H1 (cell line): ENCODE results near the gene AGBL1. TPM values are rescaled to one million over a fixed set of nuclear protein-coding genes. Genes with fewer than 3 reads are reported as not detected.
A peak's percentile ranks its signal among the peaks of the same experiment; 100 is the strongest.

Experiments
- CTCF ChIA-PET: fragments of 300-600 bp; sonication (Branson Sonifier 250); formaldehyde crosslinking; loops from one replicate; lab custom pipeline; 2021; ENCODE audit not compliant: partially characterized antibody; lab: Charles Lee
- POLR2A ChIA-PET: fragments of 300-600 bp; sonication (Branson Sonifier 250); formaldehyde crosslinking; loops from one replicate; lab custom pipeline; 2021; ENCODE audit warnings: inconsistent platforms; ENCODE audit not compliant: partially characterized antibody; lab: Charles Lee
- DNase-seq, 2 experiments: peaks; one replicate each; pipeline versions ENCODE4 v3.0.0 to v3.0.0-alpha.2; 2010 to 2022; ENCODE audit warnings: low spot score in 2 of 2, low read depth in 1 of 2, mixed read lengths in 1 of 2
- FAIRE-seq: peaks from 2 replicates; lab custom pipeline; 2011; peaks lifted over from hg19 to GRCh38; lab: Jason Lieb, UNC
- H2AFZ ChIP-seq: 2 replicates; pipeline ENCODE4 v1.8.1; 2012; ENCODE audit warnings: low read length, inconsistent platforms
- H2AK5ac ChIP-seq: 2 replicates; pipeline ENCODE4 v1.6.1; 2013; ENCODE audit warnings: low read depth, low read length
- H2BK120ac ChIP-seq: replicated peaks from 2 replicates; pipeline ENCODE3; 2013; ENCODE audit warnings: low read depth, low read length, inconsistent platforms
- H2BK12ac ChIP-seq: 2 replicates; pipeline ENCODE4 v1.6.1; 2013; ENCODE audit warnings: low read depth, low read length
- H2BK15ac ChIP-seq: 2 replicates; pipeline ENCODE4 v1.6.1; 2013; ENCODE audit warnings: low read length
- H2BK20ac ChIP-seq: 2 replicates; pipeline ENCODE4 v1.6.1; 2013; ENCODE audit warnings: low read length
- H2BK5ac ChIP-seq: 2 replicates; pipeline ENCODE4 v1.6.1; 2013; ENCODE audit warnings: low read depth, low read length
- H3K14ac ChIP-seq: 2 replicates; pipeline ENCODE4 v1.6.1; 2013; ENCODE audit warnings: inconsistent platforms; ENCODE audit not compliant: insufficient read length
- H3K18ac ChIP-seq: 2 replicates; pipeline ENCODE4 v1.6.1; 2013; ENCODE audit warnings: low read length; ENCODE audit errors: extremely low read depth
- H3K23ac ChIP-seq: 2 replicates; pipeline ENCODE4 v1.6.1; 2013; ENCODE audit warnings: inconsistent platforms; ENCODE audit not compliant: insufficient read length
- H3K23me2 ChIP-seq: 2 replicates; pipeline ENCODE4 v1.6.1; 2013; ENCODE audit warnings: low read depth, low read length
- H3K27ac ChIP-seq: 2 replicates; pipeline ENCODE4 v1.6.1; 2011; ENCODE audit warnings: low read depth, low read length, inconsistent platforms
- H3K27me3 ChIP-seq, 4 experiments: replicated peaks in 1 of 4; 1 replicate in 1 of 4; 2 replicates in 3 of 4; pipeline versions ENCODE4 v1.6.1 to v1.8.1; 2011 to 2013; ENCODE audit warnings: low read length in 3 of 4, mild to moderate bottlenecking in 3 of 4, inconsistent platforms in 2 of 4, mixed read lengths in 2 of 4, moderate library complexity in 1 of 4; ENCODE audit not compliant: control insufficient read depth in 3 of 4, insufficient read depth in 3 of 4; ENCODE audit errors: extremely low read depth in 1 of 4
- H3K36me3 ChIP-seq, 4 experiments: 2 replicates each; pipeline versions ENCODE4 v1.6.1 to v1.8.1; 2011 to 2013; ENCODE audit warnings: mild to moderate bottlenecking in 4 of 4, low read length in 3 of 4, moderate library complexity in 2 of 4, control low read depth in 1 of 4, inconsistent platforms in 1 of 4; ENCODE audit not compliant: insufficient read depth in 4 of 4, control insufficient read depth in 2 of 4
- H3K4ac ChIP-seq: replicated peaks from 2 replicates; pipeline ENCODE3; 2013; ENCODE audit warnings: low read length, low read depth, mixed read lengths, inconsistent platforms; ENCODE audit not compliant: insufficient read length
- H3K4me1 ChIP-seq, 4 experiments: replicated peaks in 1 of 4; 1 replicate in 1 of 4; 2 replicates in 3 of 4; pipeline versions ENCODE4 v1.6.1 to v1.8.1; 2011 to 2013; ENCODE audit warnings: low read length in 3 of 4, inconsistent platforms in 2 of 4, mixed read lengths in 1 of 4; ENCODE audit not compliant: insufficient read depth in 4 of 4, control insufficient read depth in 3 of 4
- H3K4me2 ChIP-seq, 2 experiments: 2 replicates each; pipeline versions ENCODE4 v1.6.1 to v1.8.1; 2011 to 2013; ENCODE audit warnings: low read depth in 2 of 2, low read length in 2 of 2, control low read depth in 1 of 2, inconsistent platforms in 1 of 2, mild to moderate bottlenecking in 1 of 2; ENCODE audit not compliant: insufficient read depth in 1 of 2
- H3K4me3 ChIP-seq, 4 experiments: fragments of 200-600, 300-600 bp in 1 of 4; sonication (generic), shearing (Covaris generic), sonication (Bioruptor Twin) in 1 of 4; 2 replicates each; pipeline versions ENCODE4 v1.5.1 to v1.8.1; 2011 to 2016; ENCODE audit warnings: low read length in 4 of 4, low read depth in 3 of 4, control low read depth in 2 of 4, inconsistent platforms in 2 of 4, mild to moderate bottlenecking in 2 of 4, mixed read lengths in 1 of 4, moderate library complexity in 1 of 4; ENCODE audit not compliant: insufficient read depth in 2 of 4; ENCODE audit errors: extremely low read depth in 1 of 4
- H3K56ac ChIP-seq: replicated peaks from 2 replicates; pipeline ENCODE3; 2013; ENCODE audit warnings: low read depth, mild to moderate bottlenecking, mixed read lengths, low read length, inconsistent platforms; ENCODE audit not compliant: insufficient read length
- H3K79me1 ChIP-seq: 2 replicates; pipeline ENCODE4 v1.6.1; 2013; ENCODE audit warnings: low read depth, low read length, control low read depth
- H3K79me2 ChIP-seq, 2 experiments: 2 replicates each; pipeline versions ENCODE4 v1.6.1 to v1.8.1; 2012 to 2013; ENCODE audit warnings: low read length in 2 of 2, mild to moderate bottlenecking in 2 of 2, inconsistent platforms in 1 of 2; ENCODE audit not compliant: insufficient read depth in 2 of 2, control insufficient read depth in 1 of 2
- H3K9ac ChIP-seq, 4 experiments: replicated peaks in 1 of 4; 1 replicate in 1 of 4; 2 replicates in 3 of 4; pipeline versions ENCODE4 v1.6.1 to v1.8.1; 2011 to 2013; ENCODE audit warnings: low read depth in 3 of 4, low read length in 3 of 4, control low read depth in 2 of 4, mild to moderate bottlenecking in 2 of 4, moderate library complexity in 2 of 4, inconsistent platforms in 1 of 4; ENCODE audit errors: extremely low read depth in 1 of 4
- H3K9me3 ChIP-seq, 2 experiments: 2 replicates each; pipeline versions ENCODE4 v1.6.1 to v1.8.1; 2012 to 2013; ENCODE audit warnings: mild to moderate bottlenecking in 2 of 2, moderate library complexity in 2 of 2, control low read depth in 1 of 2, inconsistent platforms in 1 of 2, low read depth in 1 of 2, low read length in 1 of 2, mixed read lengths in 1 of 2; ENCODE audit not compliant: insufficient read depth in 2 of 2
- H4K20me1 ChIP-seq, 2 experiments: replicated peaks in 1 of 2; 2 replicates each; pipeline versions ENCODE3 to v1.8.1; 2011 to 2013; ENCODE audit warnings: inconsistent platforms in 2 of 2, low read length in 2 of 2, mild to moderate bottlenecking in 1 of 2; ENCODE audit not compliant: insufficient read depth in 2 of 2, control insufficient read depth in 1 of 2
- H4K5ac ChIP-seq: 2 replicates; pipeline ENCODE4 v1.6.1; 2013; ENCODE audit warnings: low read length, low read depth, mixed read lengths, inconsistent platforms; ENCODE audit not compliant: insufficient read length
- H4K8ac ChIP-seq: 2 replicates; pipeline ENCODE4 v1.8.0; 2013; ENCODE audit warnings: mild to moderate bottlenecking, moderate library complexity, low read length, inconsistent platforms; ENCODE audit not compliant: insufficient read depth; ENCODE audit errors: extremely low read depth
- H4K91ac ChIP-seq: replicated peaks from 2 replicates; pipeline ENCODE3; 2013; ENCODE audit warnings: low read length, mixed read lengths, inconsistent platforms; ENCODE audit not compliant: insufficient read length
- EZH2 ChIP-seq: fragments of 200-600 bp; sonication (generic); IDR thresholded peaks from 2 replicates; pipeline ENCODE4 v1.7.1; 2012; ENCODE audit warnings: low read depth, mild to moderate bottlenecking, moderate library complexity, low read length, inconsistent platforms; ENCODE audit not compliant: severe bottlenecking
- JUN ChIP-seq: IDR thresholded peaks from 2 replicates; pipeline ENCODE4 v1.6.1; 2011; ENCODE audit warnings: low read depth, mild to moderate bottlenecking, improper control_type of control experiment, low read length
- KDM5A ChIP-seq: fragments of 200-600 bp; IDR thresholded peaks from 2 replicates; pipeline ENCODE4 v1.7.1; 2012; ENCODE audit warnings: mild to moderate bottlenecking, low read length, inconsistent platforms, mixed read lengths
- WGBS, 2 experiments: shearing (Covaris generic) in 1 of 2; methylation state at CpG; one replicate each; pipeline versions ENCODE4 v1.1.6 to v1.1.7; 2013 to 2015; ENCODE audit warnings: low lambda C conversion rate in 2 of 2, mixed read lengths in 2 of 2, inconsistent platforms in 1 of 2, low coverage in 1 of 2, missing lambda C conversion rate in 1 of 2; ENCODE audit not compliant: insufficient replicate concordance in 2 of 2, insufficient coverage in 1 of 2, insufficient read length in 1 of 2; ENCODE audit errors: extremely low coverage in 1 of 2, missing lambda C conversion rate in 1 of 2; 5-methylcytosine and 5-hydroxymethylcytosine counted together
- polyA plus RNA-seq, 7 experiments: library from polyadenylated mRNA; depleted of rRNA in 3 of 7; stranded (reverse) in 5 of 7; unstranded in 2 of 7; fragments of >200 nt in 5 of 7; fragments of 200-250 nt in 2 of 7; gene quantifications; 1 replicate in 5 of 7; 2 replicates in 1 of 7; 4 replicates in 1 of 7; pipeline versions ENCODE4 v1.2.1 to v1.2.3, GENCODE V29; 2011 to 2013; ENCODE audit warnings: missing spikeins in 2 of 7, mixed read lengths in 2 of 7
- total RNA-seq: library from RNA; stranded (reverse); fragmentation: NEBNext Ultra II Directional; extraction: Animal tissue kit (Norgen Biotek cat#: 25700); gene quantifications from 2 replicates; pipeline ENCODE4 v1.2.1, GENCODE V29; 2021

The AGBL1 gene
- total and polyA plus RNA-seq, 2 of the 8 experiments (the other 6 are each of a cell fraction or from before 2014, with no cell fraction given) = not detected

DNA sequence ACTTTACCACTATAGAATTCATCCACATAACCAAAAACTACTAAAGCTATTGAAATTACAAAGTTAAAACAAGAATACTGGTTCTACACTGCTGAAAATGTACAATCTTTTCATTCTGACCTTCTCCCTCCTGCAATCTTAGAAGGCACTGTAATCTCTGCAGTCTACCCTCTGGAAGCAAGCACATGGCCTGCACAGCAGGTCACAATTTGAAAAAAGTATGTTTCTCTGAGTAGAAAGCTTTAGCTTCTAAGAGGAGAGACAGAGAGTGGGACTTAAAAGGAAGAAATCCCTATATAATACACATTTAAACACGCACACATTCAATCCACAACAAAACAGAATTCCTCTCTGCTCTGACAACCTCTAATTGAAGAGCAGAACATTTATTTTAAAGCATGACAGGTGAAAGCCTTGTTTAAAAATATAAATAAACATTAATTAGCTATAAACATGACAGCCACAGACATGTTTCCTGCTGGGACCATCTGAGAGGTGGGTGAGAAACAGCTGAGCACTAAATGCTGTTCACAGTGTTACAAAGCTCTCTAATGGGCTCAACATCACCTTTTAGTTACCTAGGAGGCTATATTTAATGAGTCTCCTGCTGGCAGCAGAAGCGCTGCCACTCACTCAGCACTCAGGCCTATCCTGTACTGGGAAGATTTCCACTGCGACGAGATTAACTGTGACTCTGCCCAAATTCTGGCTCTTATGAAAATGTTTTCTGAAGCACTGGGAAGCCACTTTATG, 447.4 kb downstream of the AGBL1 start:
- Histone ChIP-seq H2BK20ac (no peak overlapping the region), H2BK120ac (peak overlapping the region; percentile 49), H4K5ac (no peak overlapping the region), H3K23ac (no peak overlapping the region), H3K27me3 (no peaks in the 10 kb centered on the region), H4K8ac (no peak overlapping the region), H3K56ac (no peak overlapping the region), H2BK12ac (no peak overlapping the region), H3K4me2 (no peak overlapping the region; a peak in 1 of 4 replicates), H4K91ac (no peak overlapping the region), H3K18ac (no peak overlapping the region), H2AK5ac (no peak overlapping the region), H2BK5ac (no peak overlapping the region), H2BK15ac (no peak overlapping the region), H2AFZ (peak overlapping the region; percentile 44; the same call in 1 of the 2 replicates), H3K14ac (no peak overlapping the region), H3K36me3 (no peaks in the 10 kb centered on the region), H3K79me1 (no peaks in the 10 kb centered on the region), H3K9ac (no peak overlapping the region; a peak in 1 of 7 replicates), H3K79me2 (no peaks in the 10 kb centered on the region), H4K20me1 (no peaks in the 10 kb centered on the region), H3K9me3 (no peaks in the 10 kb centered on the region; a peak in 1 of 4 replicates), H3K4ac (no peak overlapping the region), H3K27ac (no peak overlapping the region), H3K4me3 (no peak overlapping the region), H3K23me2 (peaks cover 2% of the 10 kb centered on the region; the same call in 1 of the 2 replicates), H3K4me1 (peaks cover 0 to 6% (median 0%) of the 10 kb centered on the region in 4 experiments; a peak in 3 of 7 replicates)
- no peak for DNase-seq
- POLR2A ChIA-PET = no interaction called here
- TF ChIP-seq JUN = no peak
- TF ChIP-seq EZH2 = no peak
- no peak for TF ChIP-seq KDM5A
- CTCF ChIA-PET = interaction anchor here (0.7 to 1.6 kb wide), 2 partner anchors 294 to 376 kb away, joined by 3 read pairs; no protein-coding TSS in a partner anchor
- no peak for FAIRE-seq
- whole genome bisulfite sequencing, 2 experiments = 84% methylated on average over 4 of the region's 4 CpGs; no CpG with 5 or more reads in 1 of the 2 experiments
